Upper lobe of left lung (tissue), 4 donors: ENCODE measurements around the gene VCAM1.

Experiments used
- CTCF ChIP-seq, 6 experiments: fragments of 450-650 bp in 4 of 6; fragments of 200-600 bp in 2 of 6; sonication (generic) in 2 of 6; IDR thresholded peaks; one replicate each; pipeline ENCODE4 v1.5.1; 2016 to 2019; ENCODE audit warnings: antibody characterized with exemption in 6 of 6
- POLR2A ChIP-seq, 4 donors: fragments of 450-650 bp; IDR thresholded peaks; one replicate each; pipeline ENCODE4 v1.5.1; 2016 to 2017; ENCODE audit warnings: antibody characterized with exemption in 4 of 4, mild to moderate bottlenecking in 2 of 4
- POLR2AphosphoS5 ChIP-seq, 2 donors: sonication (generic); formaldehyde crosslinking; IDR thresholded peaks; one replicate each; pipeline ENCODE4 v1.5.1; 2017; ENCODE audit warnings: antibody characterized with exemption in 2 of 2

GRCh38 chr1:100750005-100750885 is 30.7 kb downstream of the VCAM1 start:
- TF ChIP-seq CTCF (IDR thresholded peaks at IDR 0.05) (no peak), POLR2A (IDR thresholded peaks at IDR 0.05) (no peak), POLR2AphosphoS5 (IDR thresholded peaks at IDR 0.05) (no peak)
